K562 (cell line): ENCODE results near the gene STEAP1B. TPM values are rescaled to one million over a fixed set of nuclear protein-coding genes. Genes with fewer than 3 reads are reported as not detected.

Experiments
- ATAC-seq: fragments of 200-7000 bp; cut with Tn5 transposase; 3 replicates; pipeline ENCODE4 v1.9.1; 2020; ENCODE audit warnings: moderate library complexity
- BruUV-seq: library from RNA; stranded (reverse); fragments of 400-500 nt; replicated peaks from 2 replicates; lab custom pipeline; 2021; lab: Mats Ljungman, UMichigan
- CTCF ChIA-PET: fragments of 300-600 bp; formaldehyde crosslinking; extraction: SDS; loops from one replicate; lab custom pipeline; 2021; ENCODE audit warnings: low intra/inter-chr PET ratio; lab: Yijun Ruan, JAX
- POLR2A ChIA-PET: fragments of 300-600, 350-650 bp; sonication (Branson Sonifier 250); formaldehyde crosslinking; extraction: SDS; loops from one replicate; lab custom pipeline; 2021; ENCODE audit warnings: antibody characterized with exemption, inconsistent platforms; lab: Yijun Ruan, JAX
- DNase-seq, 4 experiments: peaks; one replicate each; pipeline versions ENCODE4 v3.0.0 to v3.0.0-alpha.2; 2011 to 2018; ENCODE audit warnings: low spot score in 3 of 4, mixed read lengths in 3 of 4; ENCODE audit errors: extremely low read depth in 1 of 4
- FAIRE-seq: peaks from 2 replicates; lab custom pipeline; 2011; peaks lifted over from hg19 to GRCh38; lab: Jason Lieb, UNC
- H2AFZ ChIP-seq: 2 replicates; pipeline ENCODE4 v1.6.0; 2011; ENCODE audit warnings: low read depth, low read length, control low read depth, inconsistent platforms
- H3K27ac ChIP-seq: fragments of 200-600 bp; 3 replicates; pipeline ENCODE4 v1.8.0; 2011; ENCODE audit warnings: low read depth, mild to moderate bottlenecking, control low read depth, inconsistent platforms, low read length, moderate library complexity, mixed read lengths; ENCODE audit errors: extremely low read depth
- H3K27me3 ChIP-seq, 2 experiments: fragments of 300-600 bp in 1 of 2; 2 replicates in 1 of 2; 3 replicates in 1 of 2; pipeline versions ENCODE4 v1.6.0 to v1.8.0; 2011; ENCODE audit warnings: inconsistent platforms in 2 of 2, low read length in 2 of 2, mild to moderate bottlenecking in 1 of 2, mixed read lengths in 1 of 2, moderate library complexity in 1 of 2; ENCODE audit not compliant: control insufficient read depth in 2 of 2, insufficient read depth in 2 of 2
- H3K36me3 ChIP-seq: fragments of 300-600 bp; 3 replicates; pipeline ENCODE4 v1.8.0; 2011; ENCODE audit warnings: mild to moderate bottlenecking, low read length, inconsistent platforms; ENCODE audit not compliant: control insufficient read depth, insufficient read depth
- H3K4me1 ChIP-seq, 2 experiments: fragments of 200-600 bp in 1 of 2; replicated peaks in 1 of 2; 2 replicates in 1 of 2; 3 replicates in 1 of 2; pipeline versions ENCODE4 v1.5.1 to v1.8.0; 2011; ENCODE audit warnings: inconsistent platforms in 2 of 2, low read length in 2 of 2, mild to moderate bottlenecking in 1 of 2, mixed read lengths in 1 of 2, moderate library complexity in 1 of 2; ENCODE audit not compliant: control insufficient read depth in 2 of 2, insufficient read depth in 2 of 2
- H3K4me2 ChIP-seq: 2 replicates; pipeline ENCODE4 v1.6.1; 2011; ENCODE audit warnings: low read length, control low read depth, inconsistent platforms, mixed read lengths; ENCODE audit not compliant: insufficient read depth
- H3K4me3 ChIP-seq: fragments of 200-600 bp; sonication (generic), shearing (Covaris generic); 2 replicates; pipeline ENCODE4 v1.5.1; 2016; ENCODE audit warnings: control low read depth, inconsistent platforms
- H3K79me2 ChIP-seq: fragments of 200-600 bp; 3 replicates; pipeline ENCODE4 v1.8.0; 2011; ENCODE audit warnings: low read length, inconsistent platforms; ENCODE audit not compliant: control insufficient read depth, insufficient read depth
- H3K9ac ChIP-seq, 2 experiments: 2 replicates each; pipeline versions ENCODE4 v1.6.0 to v1.6.1; 2011; ENCODE audit warnings: low read depth in 2 of 2, low read length in 2 of 2, control low read depth in 1 of 2, inconsistent platforms in 1 of 2, mild to moderate bottlenecking in 1 of 2, mixed read lengths in 1 of 2; ENCODE audit not compliant: insufficient read depth in 1 of 2
- H3K9me1 ChIP-seq: one replicate; pipeline ENCODE4 v1.6.0; 2011; ENCODE audit warnings: inconsistent platforms, mild to moderate bottlenecking, low read length, moderate library complexity; ENCODE audit not compliant: control insufficient read depth, insufficient read depth
- H3K9me3 ChIP-seq: replicated peaks from 2 replicates; pipeline ENCODE4 v1.5.1; 2011; ENCODE audit warnings: low read depth, low read length, inconsistent platforms; ENCODE audit not compliant: control insufficient read depth, insufficient read depth
- H4K20me1 ChIP-seq: replicated peaks from 2 replicates; pipeline ENCODE4 v1.6.1; 2011; ENCODE audit warnings: low read length, inconsistent platforms, mixed read lengths; ENCODE audit not compliant: control insufficient read depth, insufficient read depth
- MYC ChIP-seq, 2 experiments: fragments of 250-450 bp in 1 of 2; sonication (Bioruptor Pico) in 1 of 2; IDR thresholded peaks; 2 replicates each; pipeline versions ENCODE4 v1.5.1 to v1.6.1; 2012 to 2021; ENCODE audit warnings: low read depth in 2 of 2, borderline replicate concordance in 1 of 2, improper control_type of control experiment in 1 of 2, low read length in 1 of 2, mild to moderate bottlenecking in 1 of 2, moderate library complexity in 1 of 2
- NR3C1 ChIP-seq: sonication (generic); formaldehyde crosslinking; IDR thresholded peaks from 2 replicates; pipeline ENCODE4 v1.8.1; 2022; ENCODE audit warnings: missing genetic modification reagents
- PYGO2 ChIP-seq: fragments of 450-650 bp; IDR thresholded peaks from 2 replicates; pipeline ENCODE4 v1.6.1; 2016; ENCODE audit warnings: mild to moderate bottlenecking, missing genetic modification characterization, moderate library complexity, missing compliant biosample characterization
- SRSF9 ChIP-seq: fragments of 200-400 bp; formaldehyde crosslinking; IDR thresholded peaks from 2 replicates; pipeline ENCODE4 v1.6.1; 2017; ENCODE audit warnings: low read depth, low read length, borderline replicate concordance
- TCFL5 ChIP-seq: fragments of 250-450 bp; sonication (Bioruptor Pico); conservative IDR thresholded peaks from 2 replicates; pipeline ENCODE4 v1.6.1; 2021; ENCODE audit warnings: mild to moderate bottlenecking, moderate library complexity, matching md5 sums
- TSHZ1 ChIP-seq: fragments of 250-450 bp; sonication (Bioruptor Pico); IDR thresholded peaks from 2 replicates; pipeline ENCODE4 v1.4.0; 2020; ENCODE audit warnings: mild to moderate bottlenecking, moderate library complexity
- WGBS: fragments of 100-300 bp; shearing (Covaris generic); methylation state at CpG from one replicate; pipeline ENCODE4 v1.1.6; 2016; ENCODE audit warnings: low coverage, mixed read lengths; ENCODE audit not compliant: insufficient coverage; ENCODE audit errors: missing lambda C conversion rate; 5-methylcytosine and 5-hydroxymethylcytosine counted together
- in situ Hi-C: fragments of 300-500 bp; cut with MboI; formaldehyde crosslinking; loops from 4 replicates; pipeline ENCODE4 v1.15.0; 2018; ENCODE audit warnings: inconsistent platforms, mixed read lengths
- intact Hi-C: fragments of 100-400 bp; cut with micrococcal nuclease; formaldehyde crosslinking; loops from 2 replicates; pipeline ENCODE4 v1.14.2; 2022
- polyA plus RNA-seq, 8 experiments: library from polyadenylated mRNA; depleted of rRNA in 4 of 8; stranded (reverse) in 5 of 8; unstranded in 3 of 8; fragments of >200 nt; fragmentation: Nextera tagmentation in 2 of 8; fragmentation: Illumina TruSeq in 1 of 8; extraction: Ambion mirVana in 2 of 8; extraction: Trizol in 1 of 8; gene quantifications; 2 replicates each; pipeline versions ENCODE4 v1.2.1 to v1.2.3, GENCODE V29; 2011 to 2014; ENCODE audit warnings: inconsistent platforms in 1 of 8, missing spikeins in 1 of 8
- total RNA-seq, 7 experiments: library from RNA; depleted of rRNA in 6 of 7; stranded (reverse); fragments of >200 nt in 6 of 7; fragmentation: Illumina TruSeq in 2 of 7; extraction: Trizol in 2 of 7; gene quantifications; 2 replicates each; pipeline versions ENCODE4 v1.2.1 to v1.2.3, GENCODE V29; 2011 to 2021; ENCODE audit warnings: low replicate concordance in 1 of 7
- TF ChIP-seq, protein P1 (sequence below): fragments of 250-450 bp; sonication (Bioruptor Pico); IDR thresholded peaks from 2 replicates; pipeline ENCODE4 v1.5.0; 2021
- TF ChIP-seq, protein P2 (sequence below): fragments of 450-650 bp; IDR thresholded peaks from 2 replicates; pipeline ENCODE4 v1.6.1; 2016; ENCODE audit warnings: low read depth, mild to moderate bottlenecking, moderate library complexity

The STEAP1B gene
- total and polyA plus RNA-seq, 9 of the 15 experiments (the other 6 are each of a cell fraction or from before 2014, with no cell fraction given): 20.0 to 38.5 (median 30.6) TPM

- TF ChIP-seq PYGO2 (tag): no peak
- TF ChIP-seq SRSF9: no peak
- TF ChIP-seq, all 486 proteins: peak for 0
- intact Hi-C loops: no loop called here
These were observed 48.3 kb upstream of the STEAP1B start for GRCh38 chr7:22548313-22548712.

DNA sequence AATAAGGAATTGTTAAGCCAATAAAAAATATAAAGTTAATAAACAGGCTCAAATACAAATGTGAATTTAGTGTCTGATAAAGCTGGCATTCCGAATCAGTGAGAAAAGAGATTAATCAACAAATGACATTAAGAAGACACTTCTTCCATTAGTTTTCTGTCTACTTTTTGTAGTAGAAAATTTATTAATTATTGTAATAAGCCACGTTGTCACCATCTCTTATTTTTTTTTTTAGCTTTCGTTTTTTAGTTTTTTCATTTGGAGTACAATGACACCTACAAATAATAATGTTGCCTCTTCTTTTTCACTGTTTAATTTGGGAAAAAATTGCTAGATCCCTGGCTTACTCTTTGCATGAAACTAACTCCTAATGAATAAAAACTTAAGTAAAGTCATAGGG lies 46.8 kb upstream of the STEAP1B start:
- Histone ChIP-seq H3K9ac (no peak overlapping the region), H3K4me2 (no peak overlapping the region), H3K79me2 (no peaks in the 10 kb centered on the region), H2AFZ (no peak overlapping the region), H3K4me1 (peaks cover 0 to 8% of the 10 kb centered on the region in 2 experiments; a peak in 1 of 5 replicates), H3K4me3 (no peak overlapping the region), H3K27me3 (no peaks in the 10 kb centered on the region), H3K9me1 (no peaks in the 10 kb centered on the region), H3K27ac (no peak overlapping the region), H4K20me1 (no peaks in the 10 kb centered on the region), H3K36me3 (no peaks in the 10 kb centered on the region), H3K9me3 (no peaks in the 10 kb centered on the region)
- BruUV-seq: no TSS peak
- in situ Hi-C loops: loop anchor here (25.0 kb wide), 1 partner anchor 716 kb away; no protein-coding TSS in a partner anchor
- ATAC-seq (no peak), DNase-seq (no peak), FAIRE-seq (no peak)
- POLR2A ChIA-PET: no interaction called here
- CTCF ChIA-PET: no interaction called here
- intact Hi-C loops: no loop called here
- 35% methylated on average over 3 of the region's 3 CpGs for WGBS
- TF ChIP-seq, protein P1, sequence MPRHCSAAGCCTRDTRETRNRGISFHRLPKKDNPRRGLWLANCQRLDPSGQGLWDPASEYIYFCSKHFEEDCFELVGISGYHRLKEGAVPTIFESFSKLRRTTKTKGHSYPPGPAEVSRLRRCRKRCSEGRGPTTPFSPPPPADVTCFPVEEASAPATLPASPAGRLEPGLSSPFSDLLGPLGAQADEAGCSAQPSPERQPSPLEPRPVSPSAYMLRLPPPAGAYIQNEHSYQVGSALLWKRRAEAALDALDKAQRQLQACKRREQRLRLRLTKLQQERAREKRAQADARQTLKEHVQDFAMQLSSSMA (CRISPR knock-in tag): no peak
- no peak for TF ChIP-seq NR3C1 (CRISPR knock-in tag)
- no peak for TF ChIP-seq TCFL5 (CRISPR knock-in tag)
- TF ChIP-seq TSHZ1 (CRISPR knock-in tag): no peak
- TF ChIP-seq MYC (IDR thresholded peaks at IDR 0.05; ENCODE audit: low read depth, low read length): no peak
- TF ChIP-seq MYC (CRISPR knock-in tag; IDR thresholded peaks at IDR 0.05; ENCODE audit: borderline replicate concordance, low read depth): no peak
- TF ChIP-seq, protein P2, sequence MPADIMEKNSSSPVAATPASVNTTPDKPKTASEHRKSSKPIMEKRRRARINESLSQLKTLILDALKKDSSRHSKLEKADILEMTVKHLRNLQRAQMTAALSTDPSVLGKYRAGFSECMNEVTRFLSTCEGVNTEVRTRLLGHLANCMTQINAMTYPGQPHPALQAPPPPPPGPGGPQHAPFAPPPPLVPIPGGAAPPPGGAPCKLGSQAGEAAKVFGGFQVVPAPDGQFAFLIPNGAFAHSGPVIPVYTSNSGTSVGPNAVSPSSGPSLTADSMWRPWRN: no peak

More at GRCh38 chr7:22548313-22548712, 48.3 kb upstream of the STEAP1B start:
- H3K4me3 ChIP-seq: no peak overlapping the region
- in situ Hi-C loops: loop anchor here (25.0 kb wide), 1 partner anchor 714 kb away; no protein-coding TSS in a partner anchor
- H2AFZ ChIP-seq: no peak overlapping the region
- H3K4me2 ChIP-seq: no peak overlapping the region
- H3K4me1 ChIP-seq: peaks cover 0 to 8% of the 10 kb centered on the region in 2 experiments; a peak in 1 of 5 replicates
- H3K27me3 ChIP-seq: no peaks in the 10 kb centered on the region
- POLR2A ChIA-PET: no interaction called here
- no peak for DNase-seq
- no peaks in the 10 kb centered on the region for H3K9me3 ChIP-seq
- no peak overlapping the region for H3K27ac ChIP-seq
- 80% methylated on average over 1 of the region's 1 CpG for WGBS
- no peak for ATAC-seq
- no peak for FAIRE-seq
- BruUV-seq: no TSS peak
- H3K79me2 ChIP-seq: no peaks in the 10 kb centered on the region; the same call in 2 of the 3 replicates
- H4K20me1 ChIP-seq: no peaks in the 10 kb centered on the region
- H3K36me3 ChIP-seq: no peaks in the 10 kb centered on the region
- CTCF ChIA-PET: no interaction called here
- H3K9ac ChIP-seq: no peak overlapping the region
- no peaks in the 10 kb centered on the region for H3K9me1 ChIP-seq
